ENCODE measurements around the gene PARP1.

DNA sequence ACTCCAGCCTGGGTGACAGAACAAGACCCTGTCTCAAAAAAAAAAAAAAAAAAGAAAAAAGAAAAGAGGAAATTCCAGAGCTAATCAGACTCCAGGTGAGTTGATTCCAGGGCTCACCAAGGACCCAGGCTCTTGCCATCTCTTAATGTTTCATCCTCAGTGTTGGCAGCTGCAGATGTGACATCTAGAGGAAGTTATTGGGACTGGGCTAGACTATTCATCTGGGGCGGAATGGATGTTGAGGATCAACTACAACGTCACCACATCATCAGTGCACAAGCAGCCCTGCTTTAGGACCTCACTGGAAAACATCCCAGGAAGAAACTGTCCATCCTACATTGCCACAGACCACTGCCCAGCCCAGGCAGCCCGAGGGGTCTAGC is 28.6 kb upstream of the PARP1 start:
- TF ChIP-seq, protein P1, sequence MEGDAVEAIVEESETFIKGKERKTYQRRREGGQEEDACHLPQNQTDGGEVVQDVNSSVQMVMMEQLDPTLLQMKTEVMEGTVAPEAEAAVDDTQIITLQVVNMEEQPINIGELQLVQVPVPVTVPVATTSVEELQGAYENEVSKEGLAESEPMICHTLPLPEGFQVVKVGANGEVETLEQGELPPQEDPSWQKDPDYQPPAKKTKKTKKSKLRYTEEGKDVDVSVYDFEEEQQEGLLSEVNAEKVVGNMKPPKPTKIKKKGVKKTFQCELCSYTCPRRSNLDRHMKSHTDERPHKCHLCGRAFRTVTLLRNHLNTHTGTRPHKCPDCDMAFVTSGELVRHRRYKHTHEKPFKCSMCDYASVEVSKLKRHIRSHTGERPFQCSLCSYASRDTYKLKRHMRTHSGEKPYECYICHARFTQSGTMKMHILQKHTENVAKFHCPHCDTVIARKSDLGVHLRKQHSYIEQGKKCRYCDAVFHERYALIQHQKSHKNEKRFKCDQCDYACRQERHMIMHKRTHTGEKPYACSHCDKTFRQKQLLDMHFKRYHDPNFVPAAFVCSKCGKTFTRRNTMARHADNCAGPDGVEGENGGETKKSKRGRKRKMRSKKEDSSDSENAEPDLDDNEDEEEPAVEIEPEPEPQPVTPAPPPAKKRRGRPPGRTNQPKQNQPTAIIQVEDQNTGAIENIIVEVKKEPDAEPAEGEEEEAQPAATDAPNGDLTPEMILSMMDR (IDR thresholded peaks at IDR 0.05): no peak
- TF ChIP-seq EP300 (IDR thresholded peaks at IDR 0.05): no peak
- no peak for TF ChIP-seq POLR2A (IDR thresholded peaks at IDR 0.05)
